GM19043 (cell line): Measurements from ENCODE around the gene PDE8B.

ENCODE experiments used
- ATAC-seq: cut with Tn5 transposase; IDR thresholded peaks from one replicate; pipeline ENCODE4 v1.9.1; 2021; ENCODE audit warnings: low read depth; ENCODE audit not compliant: unreplicated experiment

PDE8B gene

GRCh38 chr5:77391240-77391765 lies 180.8 kb downstream of the PDE8B start:
- ATAC-seq, result no peak

GRCh38 chr5:77394064-77394715 lies 183.7 kb downstream of the PDE8B start:
- no peak for ATAC-seq

DNA sequence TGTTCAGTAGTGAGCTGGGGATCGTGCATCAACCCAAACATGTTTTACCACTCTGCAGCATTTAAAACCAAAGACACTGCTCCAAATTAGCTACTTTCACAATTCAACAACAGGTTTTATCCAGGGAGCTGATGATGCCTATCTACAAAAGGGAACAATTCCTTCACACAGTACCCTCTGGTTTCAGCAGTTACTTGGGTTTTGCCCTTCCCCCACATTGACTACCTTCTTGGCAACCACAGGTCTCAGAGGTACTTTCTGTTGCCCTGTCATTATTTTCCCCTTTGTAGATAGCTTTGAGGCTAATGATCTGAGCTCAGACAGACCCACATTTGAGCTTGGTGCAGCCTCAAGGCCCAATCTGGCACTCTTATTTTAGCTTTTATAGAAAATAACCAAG lies 185.5 kb downstream of the PDE8B start:
- no peak for ATAC-seq

DNA sequence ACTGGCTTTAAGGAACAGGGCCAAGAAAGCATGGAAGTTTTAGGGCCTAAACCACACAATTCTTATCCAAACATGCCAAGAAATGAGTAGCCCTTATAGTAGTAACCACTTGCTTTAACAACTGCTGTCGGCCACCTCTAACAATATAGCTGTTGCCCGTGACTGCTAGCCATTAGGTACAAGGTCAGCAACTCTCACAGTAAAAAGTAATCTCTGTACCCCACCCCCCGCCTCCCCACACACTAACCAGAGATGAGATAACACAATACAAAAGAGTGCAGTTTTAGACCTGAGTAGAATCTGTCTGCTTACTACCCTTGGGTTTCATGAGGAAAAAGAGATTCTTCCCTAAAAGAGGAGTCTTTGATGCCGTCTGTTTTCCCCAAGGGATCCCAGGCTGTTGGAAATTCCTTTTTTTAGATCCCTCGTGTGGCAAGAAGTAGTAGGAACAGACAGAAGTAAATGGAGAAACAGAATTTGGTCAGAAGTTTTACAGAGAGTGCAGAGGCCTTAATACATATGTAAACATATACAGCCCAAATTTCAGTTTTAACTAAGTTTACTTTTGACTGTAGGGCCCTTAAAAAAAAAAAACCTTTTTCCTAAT lies 187.3 kb downstream of the PDE8B start:
- ATAC-seq, result no peak

- no peak for ATAC-seq
Observed at GRCh38 chr5:77398458-77398857, 188.0 kb downstream of the PDE8B start.

- no peak for ATAC-seq
Observed at GRCh38 chr5:77398896-77399295, 188.4 kb downstream of the PDE8B start.

DNA sequence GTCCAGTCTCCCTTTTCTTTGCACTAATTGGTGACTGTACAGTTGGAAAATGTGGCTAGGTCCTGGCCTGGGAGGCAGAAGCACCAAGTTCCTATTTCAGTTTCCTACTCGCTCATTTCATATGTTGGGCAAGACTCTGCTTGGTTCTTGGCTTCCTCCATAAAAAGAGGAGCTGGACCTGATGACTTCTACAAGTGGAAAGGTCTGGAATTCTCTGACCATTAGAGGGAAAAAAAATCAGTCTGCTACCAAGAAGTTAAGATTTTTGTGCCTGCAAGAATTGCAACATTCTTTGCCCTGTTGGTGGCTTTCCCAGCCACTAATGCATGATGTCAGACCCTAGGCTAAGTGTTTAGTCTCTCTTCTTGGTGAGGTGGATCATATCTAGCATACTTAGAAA lies 190.2 kb downstream of the PDE8B start:
- no peak for ATAC-seq

DNA sequence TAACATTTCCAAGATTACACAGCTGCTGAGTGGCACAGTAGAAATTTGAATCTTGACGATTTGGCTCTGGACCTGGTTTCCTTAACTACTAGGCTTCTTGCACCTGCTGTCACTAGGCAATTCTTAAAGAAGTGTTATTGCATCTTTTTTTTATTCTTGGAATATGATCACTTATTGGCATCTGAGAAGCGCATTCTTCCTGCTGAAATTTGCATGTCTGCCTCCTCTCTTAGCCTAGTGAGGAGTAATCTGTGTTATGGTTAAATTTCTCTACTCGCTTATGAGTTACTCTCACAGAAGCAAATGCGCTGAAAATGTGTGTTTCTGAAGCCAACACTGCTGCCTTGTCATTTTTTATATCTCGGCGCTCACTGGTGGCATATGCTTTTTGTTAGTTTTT lies 192.3 kb downstream of the PDE8B start:
- no peak for ATAC-seq

DNA sequence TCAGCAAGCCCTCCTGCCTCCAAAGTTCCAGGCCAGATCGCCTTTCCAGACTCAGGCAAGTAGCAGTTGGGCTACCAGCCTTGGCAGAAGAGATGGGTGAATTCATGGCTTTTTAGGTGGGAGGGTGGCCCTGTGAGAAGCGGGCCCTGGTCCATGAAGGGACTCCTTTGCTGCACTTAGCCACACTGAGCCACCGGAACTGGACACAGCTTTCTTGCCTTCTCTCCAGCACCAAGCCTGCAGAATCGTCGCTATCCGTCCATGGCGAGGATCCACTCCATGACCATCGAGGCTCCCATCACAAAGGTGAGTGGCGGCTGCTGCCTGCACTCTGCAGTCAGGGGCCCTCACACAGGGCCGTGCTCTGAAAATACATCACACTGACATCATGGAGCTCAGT lies 196.7 kb downstream of the PDE8B start:
- ATAC-seq, result no peak

DNA sequence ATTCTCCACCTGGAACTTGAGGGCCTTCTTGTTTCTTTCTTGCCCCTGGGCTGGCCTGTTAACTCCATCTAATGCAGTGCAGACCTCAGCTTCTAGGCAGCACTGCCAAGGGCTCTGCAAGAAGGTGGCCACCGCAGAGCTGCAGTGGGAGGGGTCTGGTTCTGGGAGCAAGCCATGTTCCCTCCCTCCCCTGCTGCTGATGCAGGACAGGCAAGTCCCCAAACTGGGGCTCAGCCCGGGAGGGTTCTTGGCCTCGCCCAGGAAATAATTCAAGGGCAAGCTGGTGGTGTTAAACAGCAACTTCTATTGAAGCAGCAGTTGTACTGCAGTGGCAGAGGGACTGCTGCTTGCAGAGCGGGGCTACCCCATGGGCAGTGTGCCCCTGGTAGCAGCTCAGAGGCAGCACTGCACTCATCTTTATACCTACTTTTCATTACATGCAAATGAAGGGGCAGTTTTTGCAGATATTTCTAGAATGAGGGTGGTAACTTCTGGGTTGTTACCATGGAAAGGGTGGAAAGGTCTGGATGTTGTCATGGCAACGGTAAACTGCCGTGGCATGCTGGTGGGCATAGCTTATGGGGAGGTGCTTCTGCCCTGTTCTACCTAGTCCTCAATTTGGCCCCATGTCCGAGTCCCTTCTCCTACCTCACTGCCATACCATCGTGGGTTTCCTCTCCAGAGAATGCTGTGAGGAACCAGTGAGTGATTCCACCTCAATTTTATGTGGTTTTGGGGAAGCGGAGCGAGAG lies 199.6 kb downstream of the PDE8B start:
- no peak for ATAC-seq

GRCh38 chr5:77413049-77413448 lies 202.6 kb downstream of the PDE8B start:
- no peak for ATAC-seq

- ATAC-seq, result no peak
Observed at GRCh38 chr5:77418162-77418561, 207.7 kb downstream of the PDE8B start.

GRCh38 chr5:77418601-77419581 lies 208.4 kb downstream of the PDE8B start:
- no peak for ATAC-seq

DNA sequence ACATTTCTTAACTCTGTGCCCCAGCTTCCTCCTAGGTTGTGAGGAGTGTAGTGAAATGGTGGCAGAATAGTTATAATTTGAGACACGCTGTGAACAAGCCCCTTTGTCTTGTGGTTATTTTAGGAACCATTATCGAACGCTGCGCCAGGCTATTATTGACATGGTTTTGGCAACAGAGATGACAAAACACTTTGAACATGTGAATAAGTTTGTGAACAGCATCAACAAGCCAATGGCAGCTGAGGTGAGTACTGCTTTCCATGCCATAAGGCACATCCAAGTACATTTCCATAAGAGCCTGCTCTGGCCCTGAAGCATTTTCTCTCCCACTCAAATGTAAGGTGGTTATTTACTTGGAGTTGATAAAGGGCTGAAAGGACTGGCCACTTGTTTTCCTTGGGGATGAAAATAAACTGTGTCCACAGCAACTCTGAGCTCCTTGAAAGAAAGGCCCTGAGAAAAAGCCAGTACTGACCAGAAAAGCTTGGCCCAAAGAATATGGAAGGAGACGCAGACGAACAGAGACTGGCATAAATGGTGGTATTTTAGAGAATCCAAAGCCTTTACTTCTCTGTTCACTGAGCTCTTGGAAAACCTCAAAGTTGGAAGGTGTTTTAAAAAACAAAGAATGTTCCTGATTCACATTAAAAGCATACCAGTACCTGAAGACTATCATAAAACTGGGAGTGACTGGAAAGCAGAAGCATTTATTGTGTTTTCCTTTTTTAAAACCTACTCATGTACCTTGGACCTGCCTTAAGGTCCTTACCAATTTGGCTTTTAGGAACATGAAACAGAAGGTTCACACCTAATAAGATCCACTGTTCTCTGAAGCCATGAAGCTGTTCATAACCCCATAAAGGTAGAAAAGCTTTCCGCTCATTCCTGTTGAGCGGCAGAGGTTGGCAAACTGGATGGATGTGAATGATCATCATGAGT lies 209.4 kb downstream of the PDE8B start:
- ATAC-seq, result no peak

DNA sequence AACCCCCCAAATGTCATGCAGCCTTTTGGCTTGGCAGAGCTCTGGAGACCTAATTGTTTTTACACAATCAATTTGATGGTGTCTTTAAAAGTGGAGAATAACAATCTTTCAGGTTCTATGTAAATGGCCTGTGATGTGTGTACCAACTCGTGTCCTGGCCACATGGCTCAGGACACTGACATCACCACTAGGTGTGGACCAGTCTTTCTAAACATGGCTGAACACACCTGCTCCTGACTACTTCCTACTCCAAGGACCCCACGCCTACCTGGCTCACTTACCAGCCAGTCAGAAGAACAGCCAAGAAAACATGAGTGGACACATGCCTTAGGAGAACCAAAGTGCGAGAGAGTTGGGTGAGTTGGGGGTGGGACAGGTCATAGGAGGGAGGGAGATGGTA lies 210.5 kb downstream of the PDE8B start:
- no peak for ATAC-seq

DNA sequence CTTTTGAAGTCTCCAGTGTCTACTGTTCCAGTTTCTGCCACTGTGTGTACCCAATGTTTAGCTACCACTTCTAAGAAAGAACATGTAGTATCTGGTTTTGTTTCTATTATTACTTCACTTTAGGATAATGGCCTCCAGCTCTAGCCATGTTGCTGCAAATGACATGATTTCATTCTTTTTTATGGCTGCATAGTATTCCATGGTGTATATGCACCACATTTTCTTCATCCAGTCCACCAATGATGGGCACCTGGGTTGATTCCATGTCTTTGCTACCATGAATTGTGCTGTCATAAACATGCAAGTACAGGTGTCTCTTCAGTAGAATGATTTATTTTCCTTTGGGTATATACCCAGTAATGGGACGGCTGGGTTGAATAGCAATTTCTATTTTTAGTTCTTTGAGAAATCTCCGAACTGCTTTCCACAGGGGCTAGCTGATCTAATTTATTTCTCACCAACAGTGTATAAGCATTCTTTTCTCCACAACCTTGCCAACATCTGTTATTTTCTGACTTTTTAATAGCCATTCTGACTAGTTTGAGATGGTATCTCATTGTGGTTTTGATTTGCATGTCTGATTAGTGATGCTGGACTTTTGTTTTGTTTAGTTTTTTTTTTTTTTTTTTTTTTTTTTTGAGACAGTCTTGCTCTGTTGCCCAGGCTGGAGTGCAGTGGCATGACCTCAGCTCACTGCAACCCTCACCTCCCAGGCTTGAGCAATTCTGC lies 212.7 kb downstream of the PDE8B start:
- no peak for ATAC-seq

DNA sequence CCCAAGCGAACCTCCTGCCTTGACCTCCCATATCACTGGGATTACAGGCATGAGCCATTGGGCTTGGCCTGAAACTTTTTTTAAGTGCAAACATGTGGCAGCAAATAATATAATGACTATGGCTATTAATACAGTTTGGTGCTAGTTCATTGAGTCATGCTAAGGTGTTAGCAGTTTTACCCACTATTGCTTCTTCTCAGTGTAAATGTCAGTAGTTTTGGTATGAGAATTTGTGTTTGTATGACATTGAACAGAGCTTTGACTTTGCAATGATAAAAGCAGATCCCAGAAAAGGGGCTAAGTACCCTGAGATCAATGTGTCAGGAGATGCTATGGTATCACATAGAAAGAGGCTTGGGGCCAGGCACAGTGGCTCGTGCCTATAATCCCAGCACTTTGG lies 214.4 kb downstream of the PDE8B start:
- ATAC-seq, result no peak

DNA sequence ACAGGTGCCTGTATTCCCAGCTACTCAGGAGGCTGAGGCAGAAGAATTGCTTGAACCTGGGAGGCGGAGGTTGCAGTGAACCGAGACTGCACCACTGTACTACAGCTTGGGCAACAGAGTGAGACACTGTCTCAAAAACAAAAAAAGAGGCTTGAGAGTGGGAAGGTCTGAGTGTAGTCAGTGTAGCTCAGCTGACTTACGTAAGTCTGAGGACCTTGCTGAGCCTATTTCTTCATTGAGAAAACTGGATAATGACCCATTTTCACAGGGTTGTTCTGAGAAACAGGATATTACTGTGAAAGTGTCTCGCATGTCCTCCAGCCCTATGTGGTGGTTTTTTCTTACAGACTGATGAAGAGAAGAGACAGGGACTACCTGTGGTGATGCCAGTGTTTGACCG lies 214.9 kb downstream of the PDE8B start:
- ATAC-seq, result no peak
